Gastrocnemius medialis (tissue), 4 donors: Measurements from ENCODE around the gene RSPRY1. TPM values are rescaled to one million over a fixed set of nuclear protein-coding genes. Genes with fewer than 3 reads are reported as not detected.
"Not testable (repeated sequence)": the region's sequence is repeated elsewhere in the genome, so short reads cannot be mapped to it uniquely, and the experiment has no call there.

ENCODE experiments used
- ATAC-seq, 2 donors: fragments of 150-250 bp; one replicate each; pipeline ENCODE4 v1.9.1; 2016
- DNase-seq, 2 donors: peaks; one replicate each; pipeline ENCODE4 v3.0.0-alpha.2; 2019
- H3K27ac ChIP-seq, 4 donors: fragments of 200-600 bp; sonication (generic); 1 replicate in 1 of 4; 2 replicates in 3 of 4; pipeline ENCODE4 v1.5.1; 2016 to 2018; ENCODE audit warnings: mild to moderate bottlenecking in 2 of 4, moderate library complexity in 1 of 4
- H3K27me3 ChIP-seq, 3 donors: fragments of 200-600 bp; sonication (generic) in 2 of 3; 1 replicate in 1 of 3; 2 replicates in 2 of 3; pipeline versions ENCODE4 v1.5.1 to v1.6.0; 2016 to 2019; ENCODE audit warnings: mild to moderate bottlenecking in 1 of 3, moderate library complexity in 1 of 3
- H3K36me3 ChIP-seq, 2 donors: fragments of 200-600 bp; sonication (generic) in 1 of 2; one replicate each; pipeline ENCODE4 v1.5.1; 2017 to 2018
- H3K4me1 ChIP-seq, 2 donors: fragments of 200-600 bp; sonication (generic) in 1 of 2; one replicate each; pipeline ENCODE4 v1.5.1; 2016 to 2017; ENCODE audit warnings: mild to moderate bottlenecking in 2 of 2
- H3K4me3 ChIP-seq, 4 donors: fragments of 200-600 bp; sonication (generic) in 3 of 4; 1 replicate in 1 of 4; 2 replicates in 3 of 4; pipeline ENCODE4 v1.5.1; 2016 to 2019; ENCODE audit warnings: mild to moderate bottlenecking in 2 of 4
- H3K9me3 ChIP-seq, 3 donors: fragments of 200-600 bp; sonication (generic) in 2 of 3; 1 replicate in 1 of 3; 2 replicates in 2 of 3; pipeline ENCODE4 v1.5.1; 2016 to 2019
- POLR2A ChIP-seq, 2 donors: fragments of 450-650 bp; IDR thresholded peaks; one replicate each; pipeline ENCODE4 v1.6.1; 2017; ENCODE audit warnings: antibody characterized with exemption in 2 of 2, mild to moderate bottlenecking in 2 of 2, moderate library complexity in 2 of 2
- in situ Hi-C, 4 donors: fragments of 200-750 bp; cut with MboI; loops; one replicate each; pipeline versions ENCODE4 v1.15.0 to v1.8.0; 2017; ENCODE audit warnings: low sequenced_read_pairs in 4 of 4
- intact Hi-C: fragments of 100-400 bp; cut with DNase I; formaldehyde crosslinking; loops from one replicate; pipeline ENCODE4 v1.15.1; 2023; ENCODE audit warnings: low total_unique reads
- total RNA-seq, 4 donors: library from RNA; depleted of rRNA; stranded (reverse); fragments of >200 nt; gene quantifications; one replicate each; pipeline versions ENCODE4 v1.1.0 to v1.2.3, GENCODE V29; 2016
- TF ChIP-seq, protein P1 (sequence below), 5 experiments: fragments of 450-650 bp in 3 of 5; fragments of 200-600 bp in 2 of 5; sonication (generic) in 2 of 5; IDR thresholded peaks in 4 of 5; conservative IDR thresholded peaks in 1 of 5; 1 replicate in 4 of 5; 2 replicates in 1 of 5; pipeline ENCODE4 v1.5.1; 2016 to 2019; ENCODE audit warnings: antibody characterized with exemption in 5 of 5, mild to moderate bottlenecking in 3 of 5, moderate library complexity in 3 of 5

RSPRY1 gene
- total RNA-seq, 4 donors from 2014 or later, result 15.4 to 24.1 (median 20.7) TPM

DNA sequence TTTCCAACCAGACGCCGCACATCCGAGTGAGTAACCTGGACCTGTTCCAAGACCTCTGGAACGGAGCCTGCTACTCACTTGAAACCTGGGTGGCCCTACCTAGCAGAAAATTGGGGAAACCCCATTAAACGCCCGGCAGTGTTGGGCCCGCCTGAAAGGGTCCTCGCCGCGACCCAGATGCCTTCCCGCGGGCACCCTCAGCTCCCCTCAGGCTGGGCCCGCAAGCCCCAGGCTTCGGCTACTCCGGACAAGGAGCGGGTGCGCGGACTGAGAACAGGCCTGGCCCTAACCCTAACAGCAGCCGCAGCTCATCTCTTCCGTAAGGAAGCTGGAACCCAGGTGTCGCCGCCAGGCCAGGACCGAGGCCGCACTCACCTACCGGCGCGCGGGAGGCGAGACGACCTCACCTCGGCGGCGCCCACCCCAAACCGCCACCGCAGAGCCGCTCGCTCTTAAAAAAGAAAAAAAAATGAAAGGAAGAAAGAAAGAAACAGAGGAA is 634 bp upstream of the RSPRY1 start:
- Histone ChIP-seq H3K4me1 (peaks cover 29 to 33% of the 10 kb centered on the region in 2 donors), H3K27me3 (no peaks in the 10 kb centered on the region), H3K36me3 (no peaks in the 10 kb centered on the region), H3K4me3 (peak overlapping the region; percentile 73 to 94 (median 92)), H3K9me3 (no peaks in the 10 kb centered on the region), H3K27ac (peak overlapping the region; percentile 92 to 96 (median 94))
- intact Hi-C loops, result loop anchor here (10.0 kb wide), 1 partner anchor 549 kb away; the partner anchor contains the start of gene KATNB1
- DNase-seq, result peak; percentile 8 to 50
- ATAC-seq, result peak; percentile 41
- no peak for TF ChIP-seq POLR2A (IDR thresholded peaks at IDR 0.05)
- TF ChIP-seq, protein P1, sequence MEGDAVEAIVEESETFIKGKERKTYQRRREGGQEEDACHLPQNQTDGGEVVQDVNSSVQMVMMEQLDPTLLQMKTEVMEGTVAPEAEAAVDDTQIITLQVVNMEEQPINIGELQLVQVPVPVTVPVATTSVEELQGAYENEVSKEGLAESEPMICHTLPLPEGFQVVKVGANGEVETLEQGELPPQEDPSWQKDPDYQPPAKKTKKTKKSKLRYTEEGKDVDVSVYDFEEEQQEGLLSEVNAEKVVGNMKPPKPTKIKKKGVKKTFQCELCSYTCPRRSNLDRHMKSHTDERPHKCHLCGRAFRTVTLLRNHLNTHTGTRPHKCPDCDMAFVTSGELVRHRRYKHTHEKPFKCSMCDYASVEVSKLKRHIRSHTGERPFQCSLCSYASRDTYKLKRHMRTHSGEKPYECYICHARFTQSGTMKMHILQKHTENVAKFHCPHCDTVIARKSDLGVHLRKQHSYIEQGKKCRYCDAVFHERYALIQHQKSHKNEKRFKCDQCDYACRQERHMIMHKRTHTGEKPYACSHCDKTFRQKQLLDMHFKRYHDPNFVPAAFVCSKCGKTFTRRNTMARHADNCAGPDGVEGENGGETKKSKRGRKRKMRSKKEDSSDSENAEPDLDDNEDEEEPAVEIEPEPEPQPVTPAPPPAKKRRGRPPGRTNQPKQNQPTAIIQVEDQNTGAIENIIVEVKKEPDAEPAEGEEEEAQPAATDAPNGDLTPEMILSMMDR (IDR thresholded peaks at IDR 0.05 in 4 of 5, conservative IDR thresholded peaks at IDR 0.05 in 1 of 5), result no peak
- in situ Hi-C loops, result no loop called here

DNA sequence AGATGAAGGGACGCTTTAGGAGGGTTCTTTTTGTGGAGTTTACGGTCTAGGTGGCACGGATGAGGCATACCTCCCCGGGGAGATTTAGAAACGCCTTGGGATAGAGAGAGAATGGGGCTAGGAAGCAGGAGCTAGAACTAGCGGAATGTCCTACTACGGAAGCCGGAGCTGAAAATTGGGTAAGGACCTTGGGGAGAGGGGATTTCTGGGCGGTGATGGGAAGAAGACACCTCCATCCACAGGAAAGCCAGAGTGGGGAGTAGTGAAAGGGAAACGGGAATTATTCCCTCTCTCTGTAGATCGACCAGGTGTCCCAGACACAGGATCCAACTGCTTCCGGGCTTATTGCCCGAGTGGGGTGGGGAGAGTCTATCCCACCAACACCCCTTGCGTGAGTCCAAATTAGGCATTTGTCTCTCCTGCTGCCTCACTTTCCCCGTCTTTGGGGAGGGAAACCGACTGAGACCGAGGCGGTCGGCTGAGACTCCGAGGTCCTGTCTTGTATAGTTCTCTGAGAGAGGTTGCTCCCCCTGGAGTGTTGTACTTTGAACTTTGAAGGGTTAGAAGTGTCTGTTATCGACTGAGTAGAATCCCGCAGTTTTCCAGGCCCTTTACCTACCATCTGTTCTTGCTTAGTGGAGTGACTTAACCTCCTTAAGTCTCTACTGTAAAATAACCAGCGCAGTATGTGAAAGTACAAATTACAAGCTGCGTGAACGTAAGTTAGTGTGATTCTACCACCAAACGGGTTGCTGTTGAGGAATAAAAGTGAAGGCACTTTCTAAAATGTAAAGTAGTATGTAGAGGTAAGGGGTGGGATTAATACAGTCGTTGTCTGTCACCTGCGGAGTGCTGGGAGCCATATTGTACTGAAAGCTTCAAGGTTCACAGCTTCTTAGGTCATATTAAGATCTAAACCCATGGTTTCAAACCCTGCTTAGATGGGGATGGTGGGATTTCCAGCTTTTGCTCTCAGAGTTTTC is 1.0 kb downstream of the RSPRY1 start:
- H3K27ac ChIP-seq, result peak overlapping the region; percentile 92 to 97 (median 94)
- H3K36me3 ChIP-seq, result no peaks in the 10 kb centered on the region
- intact Hi-C loops, result loop anchor here (1.0 to 10.0 kb wide), 5 partner anchors 58 to 548 kb away; partner anchors contain the start of genes ARL2BP, CIAPIN1, COQ9 and CPNE2
- TF ChIP-seq POLR2A (IDR thresholded peaks at IDR 0.05), result no peak
- TF ChIP-seq, protein P1 (IDR thresholded peaks at IDR 0.05 in 4 of 5, conservative IDR thresholded peaks at IDR 0.05 in 1 of 5), result no peak
- DNase-seq (peak in 1 of 2 donors; percentile 14), ATAC-seq (peak in 1 of 2 donors; percentile 3)
- H3K4me3 ChIP-seq, result peak overlapping the region; percentile 81 to 94 (median 92)
- no peaks in the 10 kb centered on the region for H3K9me3 ChIP-seq
- peaks cover 39 to 46% of the 10 kb centered on the region in 2 donors for H3K4me1 ChIP-seq
- in situ Hi-C loops, result no loop called here
- H3K27me3 ChIP-seq, result no peaks in the 10 kb centered on the region

DNA sequence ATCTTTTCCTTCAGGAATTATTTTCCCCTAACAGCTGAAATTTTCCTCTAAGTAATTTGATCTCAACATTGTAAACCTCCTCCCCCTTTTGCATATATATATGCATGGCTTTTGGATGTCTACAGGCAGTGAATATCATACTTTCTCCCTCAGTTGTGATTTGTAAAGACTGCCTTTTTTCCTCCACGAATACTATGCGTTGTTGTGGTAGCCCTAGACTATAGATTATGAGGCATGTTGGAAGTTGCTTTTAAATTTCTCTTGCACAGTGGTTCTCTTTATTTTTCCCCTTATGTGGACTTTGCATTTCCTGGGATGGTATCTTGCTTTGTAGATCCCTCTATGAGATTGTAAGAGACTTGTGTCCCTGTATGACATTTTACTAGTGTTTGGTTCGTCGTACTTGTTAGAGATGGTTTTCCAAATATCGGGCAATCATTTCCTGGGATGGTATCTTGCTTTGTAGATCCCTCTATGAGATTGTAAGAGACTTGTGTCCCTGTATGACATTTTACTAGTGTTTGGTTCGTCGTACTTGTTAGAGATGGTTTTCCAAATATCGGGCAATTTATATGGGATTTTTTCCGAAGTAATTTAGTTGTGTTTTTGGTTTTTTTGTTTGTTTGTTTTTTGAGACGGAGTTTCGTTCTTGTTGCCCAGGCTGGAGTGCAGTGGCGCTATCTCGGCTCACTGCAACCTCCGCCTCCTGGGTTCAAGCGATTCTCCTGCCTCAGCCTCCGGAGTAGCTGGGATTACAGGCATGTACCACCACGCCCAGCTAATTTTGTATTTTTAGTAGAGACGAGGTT is 2.0 kb downstream of the RSPRY1 start:
- H3K4me1 ChIP-seq, result peaks cover 39 to 46% of the 10 kb centered on the region in 2 donors
- H3K36me3 ChIP-seq, DNase-seq, H3K27me3 ChIP-seq, in situ Hi-C loops, H3K9me3 ChIP-seq, ATAC-seq: not testable (repeated sequence)
- H3K27ac ChIP-seq, result peak overlapping the region in 3 of 4 donors; percentile 92 to 95 (median 94)
- peak overlapping the region in 3 of 4 donors; percentile 81 to 94 (median 94) for H3K4me3 ChIP-seq
- intact Hi-C loops, result loop anchor here (2.0 to 10.0 kb wide), 3 partner anchors 95 to 547 kb away; partner anchors contain the start of genes CIAPIN1, COQ9, CPNE2 and KATNB1

- intact Hi-C loops, result loop anchor here (10.0 kb wide), 1 partner anchor 546 kb away; the partner anchor contains the start of gene KATNB1
These were observed 2.5 kb downstream of the RSPRY1 start for GRCh38 chr16:57188711-57189002.

GRCh38 chr16:57189527-57189926 is 3.4 kb downstream of the RSPRY1 start:
- in situ Hi-C loops, result not testable (repeated sequence)

More at GRCh38 chr16:57188711-57189002, 2.5 kb downstream of the RSPRY1 start:
- Histone ChIP-seq H3K36me3 (no peaks in the 10 kb centered on the region), H3K4me3 (no peak overlapping the region), H3K27ac (no peak overlapping the region), H3K4me1 (peaks cover 37 to 44% of the 10 kb centered on the region in 2 donors), H3K27me3 (no peaks in the 10 kb centered on the region), H3K9me3 (no peaks in the 10 kb centered on the region)
- DNase-seq (no peak), ATAC-seq (no peak)
- in situ Hi-C loops, result no loop called here
- no peak for TF ChIP-seq POLR2A (IDR thresholded peaks at IDR 0.05)
- TF ChIP-seq, protein P1 (IDR thresholded peaks at IDR 0.05 in 4 of 5, conservative IDR thresholded peaks at IDR 0.05 in 1 of 5), result no peak

More at GRCh38 chr16:57189527-57189926, 3.4 kb downstream of the RSPRY1 start:
- not testable (repeated sequence) for ATAC-seq, DNase-seq, H3K36me3 ChIP-seq, H3K4me3 ChIP-seq, H3K27ac ChIP-seq, H3K9me3 ChIP-seq, H3K27me3 ChIP-seq
- intact Hi-C loops, result loop anchor here (10.0 kb wide), 1 partner anchor 545 kb away; the partner anchor contains the start of gene KATNB1
- H3K4me1 ChIP-seq, result peaks cover 30 to 39% of the 10 kb centered on the region in 2 donors
